ENCODE data around the gene ATF6.

The ATF6 gene

DNA sequence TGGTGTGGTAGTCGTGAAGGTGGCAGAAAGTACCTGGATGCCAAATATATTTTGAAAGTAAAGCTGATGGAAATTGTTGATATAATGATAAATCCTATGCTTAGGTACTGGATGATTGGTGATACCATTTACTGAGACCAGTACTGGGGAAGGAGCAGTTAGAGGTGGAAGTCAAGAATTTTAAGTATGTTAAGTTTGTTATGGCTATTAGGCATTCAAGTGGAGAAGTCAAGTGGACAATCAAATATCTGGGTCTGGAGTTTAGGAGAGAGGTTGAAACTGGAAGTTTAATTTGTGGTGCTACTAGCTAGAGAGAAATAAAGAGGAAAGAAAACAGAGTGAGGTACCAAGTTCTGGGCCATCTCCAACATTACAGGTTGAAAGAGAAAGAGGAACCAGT lies 89.1 kb downstream of the ATF6 start:
- POLR2A ChIA-PET: no interaction called here

GRCh38 chr1:161858271-161858670 lies 92.2 kb downstream of the ATF6 start:
- CTCF ChIA-PET: no interaction called here
- POLR2A ChIA-PET: no interaction called here
- no peak for DNase-seq (ENCODE audit: extremely low spot score)
- TF ChIP-seq PKNOX1 (IDR thresholded peaks at IDR 0.05): no peak
- no peak for TF ChIP-seq SUZ12 (IDR thresholded peaks at IDR 0.05)
- no peak for TF ChIP-seq FOXK2 (IDR thresholded peaks at IDR 0.05)
- TF ChIP-seq ARNT (IDR thresholded peaks at IDR 0.05): no peak
- TF ChIP-seq ELF4 (IDR thresholded peaks at IDR 0.05): no peak
- no peak for TF ChIP-seq BHLHE40 (IDR thresholded peaks at IDR 0.05; ENCODE audit: borderline replicate concordance)
- no peak for TF ChIP-seq HDGF (IDR thresholded peaks at IDR 0.05; ENCODE audit: borderline replicate concordance)
- TF ChIP-seq L3MBTL2 (conservative IDR thresholded peaks at IDR 0.05): no peak
- no peak for TF ChIP-seq TARDBP (IDR thresholded peaks at IDR 0.05)
- TF ChIP-seq LEF1 (IDR thresholded peaks at IDR 0.05; ENCODE audit: borderline replicate concordance): no peak
- TF ChIP-seq NFRKB (IDR thresholded peaks at IDR 0.05): no peak
- TF ChIP-seq FOXA1 (IDR thresholded peaks at IDR 0.05): no peak
- no peak for TF ChIP-seq CTBP1 (IDR thresholded peaks at IDR 0.05; ENCODE audit: borderline replicate concordance)
- no peak for TF ChIP-seq ZNF384 (IDR thresholded peaks at IDR 0.05)
- no peak for TF ChIP-seq FOXM1 (IDR thresholded peaks at IDR 0.05; ENCODE audit: borderline replicate concordance)
- no peak for TF ChIP-seq SP1 (IDR thresholded peaks at IDR 0.05)

More for the DNA sequence above, 89.1 kb downstream of the ATF6 start:
- no peak for DNase-seq (ENCODE audit: extremely low spot score)
- CTCF ChIA-PET: no interaction called here
- TF ChIP-seq ELF4 (IDR thresholded peaks at IDR 0.05) (no peak), FOXA1 (IDR thresholded peaks at IDR 0.05) (no peak), L3MBTL2 (conservative IDR thresholded peaks at IDR 0.05) (no peak), FOXM1 (IDR thresholded peaks at IDR 0.05; ENCODE audit: borderline replicate concordance) (no peak), SUZ12 (IDR thresholded peaks at IDR 0.05) (no peak), HDGF (IDR thresholded peaks at IDR 0.05; ENCODE audit: borderline replicate concordance) (no peak), ZNF384 (IDR thresholded peaks at IDR 0.05) (no peak), BHLHE40 (IDR thresholded peaks at IDR 0.05; ENCODE audit: borderline replicate concordance) (no peak), CTBP1 (IDR thresholded peaks at IDR 0.05; ENCODE audit: borderline replicate concordance) (no peak), ARNT (IDR thresholded peaks at IDR 0.05) (no peak), LEF1 (IDR thresholded peaks at IDR 0.05; ENCODE audit: borderline replicate concordance) (no peak), TARDBP (IDR thresholded peaks at IDR 0.05) (no peak), SP1 (IDR thresholded peaks at IDR 0.05) (no peak)

DNA sequence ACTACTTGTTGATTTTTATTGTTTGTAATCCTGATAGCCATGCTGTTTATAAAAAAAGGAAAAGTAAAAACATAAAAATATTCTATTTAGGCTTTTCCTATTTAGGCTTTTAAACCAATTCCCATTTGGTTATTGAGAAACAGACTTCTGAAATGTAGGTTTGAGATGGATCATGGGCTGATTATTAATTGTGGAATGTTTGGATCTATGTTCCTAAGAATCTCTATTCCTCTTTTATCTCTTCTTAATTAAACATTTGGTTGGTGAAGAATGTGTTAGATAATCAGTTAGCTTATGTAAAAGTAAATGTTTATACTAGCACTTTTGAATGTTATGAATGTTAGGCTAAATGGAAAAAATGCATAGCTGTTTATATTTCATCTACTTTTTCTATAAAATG lies 97.4 kb downstream of the ATF6 start:
- no peak for TF ChIP-seq ZNF384 (IDR thresholded peaks at IDR 0.05)
- no peak for TF ChIP-seq HDGF (IDR thresholded peaks at IDR 0.05; ENCODE audit: borderline replicate concordance)
- TF ChIP-seq SP1 (IDR thresholded peaks at IDR 0.05): no peak
- TF ChIP-seq NFRKB (IDR thresholded peaks at IDR 0.05): no peak
- no peak for TF ChIP-seq FOXA1 (IDR thresholded peaks at IDR 0.05)
- no peak for TF ChIP-seq ELF4 (IDR thresholded peaks at IDR 0.05)
- no peak for TF ChIP-seq TARDBP (IDR thresholded peaks at IDR 0.05)
- TF ChIP-seq BHLHE40 (IDR thresholded peaks at IDR 0.05; ENCODE audit: borderline replicate concordance): no peak
- no peak for TF ChIP-seq LEF1 (IDR thresholded peaks at IDR 0.05; ENCODE audit: borderline replicate concordance)
- TF ChIP-seq SUZ12 (IDR thresholded peaks at IDR 0.05): no peak
- TF ChIP-seq ARNT (IDR thresholded peaks at IDR 0.05): no peak
- TF ChIP-seq FOXK2 (IDR thresholded peaks at IDR 0.05): no peak
- no peak for TF ChIP-seq L3MBTL2 (conservative IDR thresholded peaks at IDR 0.05)
- POLR2A ChIA-PET: no interaction called here
- CTCF ChIA-PET: interaction anchor here (0.6 kb wide), 1 partner anchor 889 kb away, joined by 4 read pairs; no protein-coding TSS in a partner anchor
- DNase-seq (ENCODE audit: extremely low spot score): no peak

GRCh38 chr1:161864577-161864976 lies 98.5 kb downstream of the ATF6 start:
- ChIA-PET CTCF (interaction anchor here (0.7 kb wide), 1 partner anchor 173 kb away, joined by 6 read pairs; no protein-coding TSS in a partner anchor), POLR2A (no interaction called here)

DNA sequence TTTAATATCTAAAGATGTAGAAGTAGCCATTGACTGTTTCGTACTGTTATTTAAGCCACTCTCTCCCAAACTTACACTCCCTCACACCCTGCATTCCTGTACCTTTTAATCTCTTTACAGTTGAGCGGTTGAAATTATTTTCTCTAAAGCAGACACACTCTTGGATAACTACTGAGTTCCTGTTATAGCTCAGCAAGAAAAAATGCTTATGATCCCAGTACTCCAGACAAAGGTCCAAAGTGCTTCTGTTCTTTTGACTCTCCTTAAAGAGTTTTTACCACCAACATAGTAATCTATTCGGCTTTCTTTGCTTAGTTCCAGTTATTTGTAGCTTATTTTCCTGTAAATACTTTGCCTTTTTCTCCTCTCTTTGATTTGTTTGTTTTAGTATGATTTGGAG lies 100.1 kb downstream of the ATF6 start:
- ChIA-PET POLR2A (no interaction called here), CTCF (interaction anchor here (1.1 kb wide), 1 partner anchor 171 kb away, joined by 4 read pairs; no protein-coding TSS in a partner anchor)
- no peak for TF ChIP-seq HDGF (IDR thresholded peaks at IDR 0.05; ENCODE audit: borderline replicate concordance)
- TF ChIP-seq TARDBP (IDR thresholded peaks at IDR 0.05): no peak
- TF ChIP-seq SUZ12 (IDR thresholded peaks at IDR 0.05): no peak
- no peak for TF ChIP-seq NFRKB (IDR thresholded peaks at IDR 0.05)
- no peak for TF ChIP-seq LEF1 (IDR thresholded peaks at IDR 0.05; ENCODE audit: borderline replicate concordance)
- no peak for TF ChIP-seq FOXA1 (IDR thresholded peaks at IDR 0.05)
- TF ChIP-seq ELF4 (IDR thresholded peaks at IDR 0.05): no peak
- no peak for TF ChIP-seq L3MBTL2 (conservative IDR thresholded peaks at IDR 0.05)
- no peak for TF ChIP-seq CTBP1 (IDR thresholded peaks at IDR 0.05; ENCODE audit: borderline replicate concordance)
- TF ChIP-seq ZNF384 (IDR thresholded peaks at IDR 0.05): no peak
- TF ChIP-seq PKNOX1 (IDR thresholded peaks at IDR 0.05): no peak
- TF ChIP-seq SP1 (IDR thresholded peaks at IDR 0.05): no peak
- TF ChIP-seq FOXM1 (IDR thresholded peaks at IDR 0.05; ENCODE audit: borderline replicate concordance): no peak
- DNase-seq (ENCODE audit: extremely low spot score): no peak

More at GRCh38 chr1:161864577-161864976, 98.5 kb downstream of the ATF6 start:
- DNase-seq (ENCODE audit: extremely low spot score): no peak
- TF ChIP-seq ELF4 (IDR thresholded peaks at IDR 0.05): no peak
- TF ChIP-seq ARNT (IDR thresholded peaks at IDR 0.05): no peak
- TF ChIP-seq TARDBP (IDR thresholded peaks at IDR 0.05): no peak
- no peak for TF ChIP-seq L3MBTL2 (conservative IDR thresholded peaks at IDR 0.05)
- TF ChIP-seq NFRKB (IDR thresholded peaks at IDR 0.05): no peak
- no peak for TF ChIP-seq ZNF384 (IDR thresholded peaks at IDR 0.05)
- no peak for TF ChIP-seq LEF1 (IDR thresholded peaks at IDR 0.05; ENCODE audit: borderline replicate concordance)
- TF ChIP-seq FOXA1 (IDR thresholded peaks at IDR 0.05): no peak
- TF ChIP-seq FOXK2 (IDR thresholded peaks at IDR 0.05): no peak
- no peak for TF ChIP-seq PKNOX1 (IDR thresholded peaks at IDR 0.05)
- TF ChIP-seq SUZ12 (IDR thresholded peaks at IDR 0.05): no peak
- TF ChIP-seq BHLHE40 (IDR thresholded peaks at IDR 0.05; ENCODE audit: borderline replicate concordance): no peak
- TF ChIP-seq SP1 (IDR thresholded peaks at IDR 0.05): no peak
- TF ChIP-seq HDGF (IDR thresholded peaks at IDR 0.05; ENCODE audit: borderline replicate concordance): no peak
- TF ChIP-seq FOXM1 (IDR thresholded peaks at IDR 0.05; ENCODE audit: borderline replicate concordance): no peak
- no peak for TF ChIP-seq CTBP1 (IDR thresholded peaks at IDR 0.05; ENCODE audit: borderline replicate concordance)

Measured in HEK293T (cell line).